ENCODE results near the gene IGFL4.

IGFL4 gene

DNA sequence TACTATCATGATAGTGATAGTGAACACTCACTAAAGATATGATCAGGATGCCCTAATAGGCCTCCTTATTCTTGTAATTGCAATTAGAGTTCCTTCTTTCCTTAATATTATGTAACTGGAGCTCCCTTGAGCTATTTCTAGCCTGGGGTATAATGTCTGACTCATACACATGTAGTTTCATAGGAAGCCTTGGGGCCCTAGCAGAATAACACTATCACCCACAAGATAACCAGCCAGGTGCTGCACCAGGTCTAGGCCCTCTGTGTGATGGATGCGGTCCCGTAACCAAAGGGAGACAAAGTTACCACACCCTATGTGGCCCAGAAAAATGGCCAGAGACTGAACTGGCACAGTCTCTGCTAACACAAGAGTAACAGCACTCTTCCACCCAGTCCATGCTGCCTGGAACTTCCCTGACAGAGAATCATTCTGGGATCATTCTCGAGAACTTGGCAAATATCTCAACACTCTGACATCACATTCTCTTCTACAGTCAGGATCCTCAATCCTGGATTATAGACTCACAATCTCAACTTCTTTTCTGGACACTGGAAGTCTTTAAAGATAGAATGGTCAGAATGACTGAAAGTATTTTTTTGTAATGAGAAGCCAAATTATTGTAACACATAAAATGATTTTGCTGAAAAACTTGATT, 32.6 kb upstream of the IGFL4 start:
- no peak for DNase-seq (ENCODE audit: extremely low read depth, low read depth)
- TF ChIP-seq, protein P1, sequence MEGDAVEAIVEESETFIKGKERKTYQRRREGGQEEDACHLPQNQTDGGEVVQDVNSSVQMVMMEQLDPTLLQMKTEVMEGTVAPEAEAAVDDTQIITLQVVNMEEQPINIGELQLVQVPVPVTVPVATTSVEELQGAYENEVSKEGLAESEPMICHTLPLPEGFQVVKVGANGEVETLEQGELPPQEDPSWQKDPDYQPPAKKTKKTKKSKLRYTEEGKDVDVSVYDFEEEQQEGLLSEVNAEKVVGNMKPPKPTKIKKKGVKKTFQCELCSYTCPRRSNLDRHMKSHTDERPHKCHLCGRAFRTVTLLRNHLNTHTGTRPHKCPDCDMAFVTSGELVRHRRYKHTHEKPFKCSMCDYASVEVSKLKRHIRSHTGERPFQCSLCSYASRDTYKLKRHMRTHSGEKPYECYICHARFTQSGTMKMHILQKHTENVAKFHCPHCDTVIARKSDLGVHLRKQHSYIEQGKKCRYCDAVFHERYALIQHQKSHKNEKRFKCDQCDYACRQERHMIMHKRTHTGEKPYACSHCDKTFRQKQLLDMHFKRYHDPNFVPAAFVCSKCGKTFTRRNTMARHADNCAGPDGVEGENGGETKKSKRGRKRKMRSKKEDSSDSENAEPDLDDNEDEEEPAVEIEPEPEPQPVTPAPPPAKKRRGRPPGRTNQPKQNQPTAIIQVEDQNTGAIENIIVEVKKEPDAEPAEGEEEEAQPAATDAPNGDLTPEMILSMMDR (IDR thresholded peaks at IDR 0.05; ENCODE audit: low read depth, low read length), result no peak

DNA sequence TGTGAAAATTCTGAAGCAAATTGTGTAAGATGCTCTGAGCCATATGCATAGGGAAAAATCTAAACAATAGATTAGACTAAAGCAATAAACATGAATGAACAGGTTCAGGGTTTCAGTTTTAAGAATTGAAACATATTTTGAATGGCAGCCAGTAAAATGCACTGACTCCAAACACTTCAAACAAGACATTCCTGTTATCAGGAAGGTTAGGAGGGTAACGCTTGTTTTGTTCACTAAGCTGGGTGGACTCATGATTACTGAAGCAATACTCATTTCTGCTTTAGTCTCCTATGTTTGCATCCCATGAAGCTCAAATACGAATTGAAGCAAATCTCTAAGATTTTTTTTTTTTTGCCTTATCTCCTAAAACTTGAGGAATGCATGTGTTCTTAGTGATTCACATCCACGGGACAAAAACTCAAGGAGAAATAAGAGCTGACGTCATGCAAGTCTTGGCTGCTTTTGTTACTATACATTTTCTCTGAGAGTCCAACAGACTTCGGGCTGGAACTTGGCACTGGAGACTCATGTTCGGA, 29.1 kb upstream of the IGFL4 start:
- no peak for DNase-seq (ENCODE audit: extremely low read depth, low read depth)
- TF ChIP-seq, protein P1 (IDR thresholded peaks at IDR 0.05; ENCODE audit: low read depth, low read length), result no peak

- peak; percentile 56 for DNase-seq (ENCODE audit: extremely low read depth, low read depth)
- TF ChIP-seq, protein P1 (IDR thresholded peaks at IDR 0.05; ENCODE audit: low read depth, low read length), result no peak
Observed at GRCh38 chr19:46068345-46069258, 27.8 kb upstream of the IGFL4 start.

GRCh38 chr19:46067691-46068090, 26.9 kb upstream of the IGFL4 start:
- TF ChIP-seq, protein P1 (IDR thresholded peaks at IDR 0.05; ENCODE audit: low read depth, low read length), result no peak

GRCh38 chr19:46066471-46066870, 25.7 kb upstream of the IGFL4 start:
- no peak for DNase-seq (ENCODE audit: extremely low read depth, low read depth)
- TF ChIP-seq, protein P1 (IDR thresholded peaks at IDR 0.05; ENCODE audit: low read depth, low read length), result no peak

More at GRCh38 chr19:46067691-46068090, 26.9 kb upstream of the IGFL4 start:
- no peak for DNase-seq (ENCODE audit: extremely low read depth, low read depth)

DNA sequence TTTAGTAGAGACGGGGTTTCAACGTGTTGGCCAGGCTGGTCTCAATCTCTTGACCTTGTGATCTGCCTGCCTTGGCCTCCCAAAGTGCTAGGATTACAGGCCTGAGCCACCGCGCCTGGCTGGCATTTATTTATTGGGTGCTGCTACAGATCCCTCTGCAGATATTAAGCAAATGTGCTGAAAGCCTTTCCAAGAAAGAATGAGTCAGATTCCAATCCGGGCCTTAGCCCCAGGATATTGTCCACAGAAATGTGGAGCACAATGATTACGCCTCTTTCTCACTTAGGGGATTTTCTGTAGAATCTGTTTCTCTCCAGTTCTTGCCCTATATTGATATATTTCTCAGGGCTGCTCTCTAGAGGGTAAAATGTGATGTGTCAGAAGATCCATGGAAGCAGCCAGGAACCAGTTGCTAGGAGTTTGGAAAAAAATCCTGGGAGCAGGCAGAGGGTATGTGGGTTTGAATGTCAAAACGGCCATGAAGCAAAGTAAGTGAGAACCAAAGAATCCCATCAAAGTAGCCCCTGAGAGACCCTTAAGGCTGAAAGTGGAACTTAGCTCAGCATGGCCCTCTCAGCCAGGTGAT, 24.8 kb upstream of the IGFL4 start:
- DNase-seq (ENCODE audit: extremely low read depth, low read depth), result no peak
- TF ChIP-seq, protein P1 (IDR thresholded peaks at IDR 0.05; ENCODE audit: low read depth, low read length), result no peak

Measured in AG09319 (cell line).